Lung microvascular endothelial cell (primary cell): ENCODE results near the gene SNAP91. TPM values are rescaled to one million over a fixed set of nuclear protein-coding genes. Genes with fewer than 3 reads are reported as not detected.
"Not testable (repeated sequence)": the region's sequence is repeated elsewhere in the genome, so short reads cannot be mapped to it uniquely, and the experiment has no call there.

Source experiments
- DNase-seq, 2 donors: peaks; one replicate each; pipeline versions ENCODE4 v3.0.0 to v3.0.0-alpha.2; 2010; ENCODE audit warnings: low read depth in 2 of 2
- total RNA-seq: library from RNA; depleted of rRNA; stranded (reverse); fragments of >200 nt; gene quantifications from 2 replicates; pipeline ENCODE4 v1.2.1, GENCODE V29; 2014

The SNAP91 gene
- total RNA-seq, 1 donor from 2014 or later, result 0.40 TPM

GRCh38 chr6:83551748-83552147 lies 157.2 kb downstream of the SNAP91 start:
- DNase-seq, result not testable (repeated sequence)

- not testable (repeated sequence) for DNase-seq
Measured at GRCh38 chr6:83550482-83550881, 158.4 kb downstream of the SNAP91 start.

DNA sequence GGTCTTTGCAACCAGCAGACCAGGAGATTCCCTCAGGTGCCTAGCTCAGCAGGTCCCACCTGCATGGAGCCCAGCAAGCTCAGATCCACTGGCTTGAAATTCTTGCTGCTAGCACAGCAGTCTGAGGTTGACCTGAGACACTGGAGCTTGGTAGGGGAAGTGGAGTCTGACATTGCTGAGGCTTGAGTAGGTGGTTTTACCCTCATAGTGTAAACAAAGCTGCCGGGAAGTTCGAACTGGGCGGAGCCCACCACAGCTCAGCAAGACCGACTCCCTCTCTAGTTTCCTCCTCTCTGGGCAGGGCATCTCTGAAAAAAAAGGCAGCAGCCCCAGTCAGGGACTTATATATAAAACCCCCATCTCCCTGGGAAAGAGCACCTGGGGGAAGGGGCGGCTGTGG lies 162.3 kb downstream of the SNAP91 start:
- no peak for DNase-seq

- no peak for DNase-seq
Measured at GRCh38 chr6:83539678-83540077, 169.2 kb downstream of the SNAP91 start.

GRCh38 chr6:83536647-83537589 lies 172.0 kb downstream of the SNAP91 start:
- DNase-seq, result no peak

- peak; percentile 56 to 64 for DNase-seq
Measured at GRCh38 chr6:83536034-83536646, 172.8 kb downstream of the SNAP91 start.

DNA sequence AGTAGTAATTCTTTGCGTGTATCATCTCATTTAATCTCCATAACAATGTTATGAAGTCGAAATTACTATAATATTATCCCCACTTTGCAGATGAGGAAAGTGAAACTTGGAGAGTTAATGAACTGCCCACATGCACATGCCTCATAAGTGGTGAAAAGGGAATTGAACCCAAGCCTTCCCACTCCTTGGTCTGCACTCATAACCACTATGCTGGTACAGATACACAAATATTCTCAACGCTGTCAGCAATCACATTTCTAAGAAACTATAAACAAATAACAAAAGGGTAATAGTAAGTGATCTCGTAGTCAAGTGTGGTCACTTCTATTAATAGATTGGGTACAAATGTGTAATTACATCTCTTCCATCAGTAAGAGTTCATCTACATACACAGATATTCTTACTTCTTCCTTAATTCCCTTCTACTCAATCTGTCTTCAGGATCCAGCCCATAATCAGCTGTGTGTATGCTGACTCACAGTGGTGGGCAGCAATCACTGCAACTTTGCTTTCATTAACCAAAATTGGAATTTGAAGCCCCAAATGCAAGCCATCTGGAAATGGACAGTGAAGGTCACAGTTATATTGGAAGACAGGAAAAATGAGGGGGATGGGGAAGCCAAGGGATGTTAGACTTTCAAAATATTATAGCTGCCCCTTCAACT lies 190.0 kb downstream of the SNAP91 start:
- DNase-seq, result peak; percentile 16 to 22

DNA sequence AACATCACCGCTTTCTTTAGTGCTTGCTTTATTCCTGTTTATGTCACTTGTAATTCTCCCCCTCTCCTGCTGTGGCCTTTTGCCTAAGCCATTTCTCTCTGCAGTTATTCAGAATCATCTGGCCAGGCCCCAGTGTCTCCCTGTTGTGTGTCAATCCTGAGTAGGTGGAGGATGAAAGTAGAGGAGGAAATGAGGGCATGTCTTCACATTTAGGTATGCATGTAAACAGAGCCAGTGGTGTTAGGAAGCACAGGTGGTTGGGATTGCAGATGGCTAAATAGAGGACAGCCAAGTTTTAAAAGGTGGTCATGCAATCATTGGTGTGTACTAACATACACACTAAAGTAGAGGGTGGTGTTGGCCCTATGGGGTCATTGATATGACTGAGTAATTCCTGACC lies 191.4 kb downstream of the SNAP91 start:
- no peak for DNase-seq

- DNase-seq, result peak; percentile 74 to 80
Measured at GRCh38 chr6:83514866-83515466, 193.9 kb downstream of the SNAP91 start.

GRCh38 chr6:83514466-83514865 lies 194.4 kb downstream of the SNAP91 start:
- DNase-seq, result no peak

- DNase-seq, result peak; percentile 51 to 60
Measured at GRCh38 chr6:83511901-83512681, 196.8 kb downstream of the SNAP91 start, which contains the start of gene PRSS35. PRSS35 (plus strand) TSS chr6:83512534; CDS start chr6:83523442, 10,908 bp downstream.

GRCh38 chr6:83511266-83511665 lies 197.6 kb downstream of the SNAP91 start:
- no peak for DNase-seq

DNA sequence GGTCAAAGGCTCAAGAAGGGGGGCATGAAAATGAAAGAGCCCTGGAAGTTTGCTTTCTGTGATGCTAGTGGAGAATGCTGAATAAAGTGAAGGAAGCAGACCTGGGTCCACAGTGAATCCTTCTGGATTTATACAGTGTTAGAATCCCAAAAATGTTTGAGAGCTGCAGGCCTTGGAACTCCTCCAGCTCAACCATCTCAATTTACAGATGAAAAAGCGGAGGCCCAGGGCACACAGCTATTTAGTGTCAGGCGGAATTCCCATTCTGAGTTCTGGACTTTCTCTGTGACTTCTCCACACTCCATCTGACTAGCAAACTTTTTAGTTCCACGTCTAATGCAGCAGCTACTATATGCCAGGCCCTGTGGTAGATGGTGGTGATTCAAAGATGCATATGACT lies 198.1 kb downstream of the SNAP91 start:
- DNase-seq, result no peak

DNA sequence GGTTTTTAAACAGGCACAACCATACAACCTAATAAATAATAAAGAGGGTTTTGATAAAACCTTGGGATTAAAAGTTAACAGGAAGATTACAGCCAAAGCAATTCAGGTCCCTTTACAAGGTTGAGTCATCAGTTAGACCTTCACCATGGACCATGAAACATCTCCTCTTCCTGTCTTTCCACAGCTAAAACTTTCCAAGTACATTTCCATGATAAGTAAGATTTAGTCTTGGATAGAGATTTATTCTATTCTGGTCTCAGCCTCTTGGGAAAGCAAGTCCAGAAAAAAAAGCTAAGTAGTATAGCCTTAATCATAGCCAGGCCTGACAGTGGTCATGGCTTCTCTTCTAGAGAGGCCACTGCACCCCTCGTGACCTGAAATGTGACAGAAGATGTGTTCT lies 199.5 kb downstream of the SNAP91 start:
- DNase-seq, result peak in 1 of 2 donors; percentile 23

DNA sequence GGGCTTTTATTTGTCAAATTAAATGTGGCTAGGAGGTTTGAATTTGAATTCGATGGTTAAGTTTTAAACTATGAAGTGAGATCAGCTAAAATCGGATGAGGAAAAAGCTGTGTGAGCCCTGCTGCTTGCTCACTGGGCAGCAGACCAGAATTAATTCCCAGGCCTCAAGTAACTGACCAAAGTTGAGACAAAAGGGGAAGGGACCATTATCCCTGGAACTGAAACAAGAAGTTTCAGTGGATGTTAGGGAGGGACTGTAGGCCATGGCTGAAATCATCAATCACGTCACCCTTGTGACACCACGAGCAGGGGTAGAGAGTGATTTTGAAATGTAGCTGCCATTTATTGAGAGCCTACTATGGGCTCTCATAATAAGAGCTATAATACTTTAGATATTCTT lies 203.5 kb downstream of the SNAP91 start:
- DNase-seq, result no peak

Other genes with a start within 250 kb of the SNAP91 start
- not detected in 2 replicates for gene PRSS35, start 196.6 kb downstream of the SNAP91 start, total RNA-seq
- gene RIPPLY2, start 144.3 kb upstream of the SNAP91 start, total RNA-seq, result 0.22 and 0.40 TPM in 2 replicates
- 2.2 TPM in 2 replicates for gene CYB5R4, start 150.6 kb upstream of the SNAP91 start, total RNA-seq